ENCODE data around the gene TGFBR3. TPM values are rescaled to one million over a fixed set of nuclear protein-coding genes. Genes with fewer than 3 reads are reported as not detected.

Gene TGFBR3
- total RNA-seq = 10 to 100 TPM; 44.4 to 47.3 TPM
- polyA plus RNA-seq = 10 to 100 TPM; 34.5 to 40.2 TPM

- Mint-ChIP-seq H3K27ac (peak within 1 kb of the TSS; percentile 84 to 97 (median 94)), H3K4me3 (peak within 1 kb of the TSS; percentile 94 to 99 (median 97)), H3K9me3 (no peaks in the 10 kb centered on the region), H3K36me3 (peaks cover 0 to 14% of the 10 kb centered on the region in 2 donors), H3K27me3 (no peaks in the 10 kb centered on the region), H3K4me1 (peaks cover 30 to 52% (median 39%) of the 10 kb centered on the region in 4 donors)
- intact Hi-C loops (cut with micrococcal nuclease) = loop anchor here (1.0 kb wide), 1 partner anchor 330 kb away; no protein-coding TSS in a partner anchor
- ChIA-PET CTCF (ENCODE audit: partially characterized antibody) (interaction anchor here (0.7 to 4.6 kb wide), 18 partner anchors 12 to 604 kb away, joined by 3 to 73 read pairs (median 5); no protein-coding TSS in a partner anchor), POLR2A (ENCODE audit: partially characterized antibody) (interaction anchor here (0.6 to 5.5 kb wide), 17 partner anchors 10 to 864 kb away, joined by 3 to 49 read pairs (median 4); partner anchors contain the start of genes CDC7 and ZNF644)
- Histone ChIP-seq H3K36me3 (ENCODE audit: insufficient read depth, low read length) (no peaks in the 10 kb centered on the region), H3K27me3 (ENCODE audit: insufficient read depth, low read length) (no peaks in the 10 kb centered on the region), H3K9me3 (ENCODE audit: control insufficient read depth in 1 of 2, low read length in 2 of 2) (no peaks in the 10 kb centered on the region), H3K4me1 (ENCODE audit: insufficient read depth, low read length) (peaks cover 37% of the 10 kb centered on the region), H3K27ac (ENCODE audit: low read depth, low read length) (peak within 1 kb of the TSS; percentile 65), H3K4me3 (ENCODE audit: low read length in 2 of 2) (peak within 1 kb of the TSS; percentile 67 to 87)
- peak; percentile 78 to 81 (median 80) for DNase-seq
Observed at GRCh38 chr1:91885716-91886506, at the start of gene TGFBR3. Gene TGFBR3, minus strand, starts transcription at chr1:91886151. Its CDS starts 24,620 bp downstream, at chr1:91861531.

GRCh38 chr1:91929250-91929649 lies 43.3 kb upstream of the TGFBR3 start:
- no peak overlapping the region for H3K4me3 ChIP-seq (ENCODE audit: low read length in 2 of 2)
- POLR2A ChIA-PET (ENCODE audit: partially characterized antibody) = interaction anchor here (0.7 kb wide), 1 partner anchor 256 kb away, joined by 3 read pairs; no protein-coding TSS in a partner anchor
- Mint-ChIP-seq H3K27ac (peak overlapping the region in 2 of 7 donors; percentile 61 to 74), H3K36me3 (no peaks in the 10 kb centered on the region), H3K9me3 (peaks cover 0 to 3% (median 0%) of the 10 kb centered on the region in 8 donors), H3K4me3 (no peak overlapping the region), H3K4me1 (peaks cover under 1 to 2% (median 1%) of the 10 kb centered on the region in 4 donors), H3K27me3 (no peaks in the 10 kb centered on the region)
- no peak overlapping the region for H3K27ac ChIP-seq (ENCODE audit: low read depth, low read length)
- no peaks in the 10 kb centered on the region for H3K27me3 ChIP-seq (ENCODE audit: insufficient read depth, low read length)
- no peaks in the 10 kb centered on the region for H3K4me1 ChIP-seq (ENCODE audit: insufficient read depth, low read length)
- no peaks in the 10 kb centered on the region for H3K9me3 ChIP-seq (ENCODE audit: control insufficient read depth in 1 of 2, low read length in 2 of 2)
- CTCF ChIA-PET (ENCODE audit: partially characterized antibody) = interaction anchor here (0.9 to 9.3 kb wide), 13 partner anchors 8 to 763 kb away, joined by 3 to 190 read pairs (median 4); partner anchors contain the start of gene TGFBR3
- DNase-seq = no peak
- intact Hi-C loops (cut with micrococcal nuclease) = loop anchor here (5.0 kb wide), 1 partner anchor 693 kb away; no protein-coding TSS in a partner anchor
- H3K36me3 ChIP-seq (ENCODE audit: insufficient read depth, low read length) = no peaks in the 10 kb centered on the region

GRCh38 chr1:91928026-91928425 lies 42.1 kb upstream of the TGFBR3 start:
- CTCF ChIA-PET (ENCODE audit: partially characterized antibody) = interaction anchor here (0.7 to 9.3 kb wide), 18 partner anchors 9 to 762 kb away, joined by 3 to 190 read pairs (median 5); partner anchors contain the start of genes BRDT and TGFBR3
- intact Hi-C loops (cut with micrococcal nuclease) = loop anchor here (5.0 kb wide), 1 partner anchor 694 kb away; no protein-coding TSS in a partner anchor
- H3K9me3 Mint-ChIP-seq = peaks cover 0 to 3% (median 0%) of the 10 kb centered on the region in 8 donors
- DNase-seq = no peak
- no peaks in the 10 kb centered on the region for H3K36me3 ChIP-seq (ENCODE audit: insufficient read depth, low read length)
- POLR2A ChIA-PET (ENCODE audit: partially characterized antibody) = no interaction called here
- peak overlapping the region in 2 of 7 donors; percentile 83 to 88 for H3K27ac Mint-ChIP-seq
- peaks cover 0 to 7% (median 5%) of the 10 kb centered on the region in 4 donors for H3K4me1 Mint-ChIP-seq
- H3K4me3 Mint-ChIP-seq = no peak overlapping the region
- H3K4me3 ChIP-seq (ENCODE audit: low read length in 2 of 2) = no peak overlapping the region
- no peaks in the 10 kb centered on the region for H3K36me3 Mint-ChIP-seq
- no peaks in the 10 kb centered on the region for H3K27me3 ChIP-seq (ENCODE audit: insufficient read depth, low read length)
- H3K27ac ChIP-seq (ENCODE audit: low read depth, low read length) = no peak overlapping the region
- H3K4me1 ChIP-seq (ENCODE audit: insufficient read depth, low read length) = no peaks in the 10 kb centered on the region
- no peaks in the 10 kb centered on the region for H3K9me3 ChIP-seq (ENCODE audit: control insufficient read depth in 1 of 2, low read length in 2 of 2)
- H3K27me3 Mint-ChIP-seq = no peaks in the 10 kb centered on the region

GRCh38 chr1:91925644-91926435 lies 39.9 kb upstream of the TGFBR3 start:
- Mint-ChIP-seq H3K4me1 (peaks cover 0 to 7% (median 5%) of the 10 kb centered on the region in 4 donors), H3K27ac (peak overlapping the region in 2 of 7 donors; percentile 32 to 65)
- H3K4me1 ChIP-seq (ENCODE audit: insufficient read depth, low read length) = no peaks in the 10 kb centered on the region

GRCh38 chr1:91924146-91924545 lies 38.2 kb upstream of the TGFBR3 start:
- H3K27ac Mint-ChIP-seq = peak overlapping the region in 1 of 7 donors; percentile 42
- no peaks in the 10 kb centered on the region for H3K36me3 Mint-ChIP-seq
- POLR2A ChIA-PET (ENCODE audit: partially characterized antibody) = no interaction called here
- CTCF ChIA-PET (ENCODE audit: partially characterized antibody) = interaction anchor here (4.3 to 9.3 kb wide), 3 partner anchors 39 to 643 kb away, joined by 21 to 68 read pairs (median 28); partner anchors contain the start of gene TGFBR3
- Histone ChIP-seq H3K9me3 (ENCODE audit: control insufficient read depth in 1 of 2, low read length in 2 of 2) (no peaks in the 10 kb centered on the region), H3K27me3 (ENCODE audit: insufficient read depth, low read length) (no peaks in the 10 kb centered on the region), H3K27ac (ENCODE audit: low read depth, low read length) (no peak overlapping the region), H3K4me3 (ENCODE audit: low read length in 2 of 2) (no peak overlapping the region), H3K36me3 (ENCODE audit: insufficient read depth, low read length) (no peaks in the 10 kb centered on the region), H3K4me1 (ENCODE audit: insufficient read depth, low read length) (no peaks in the 10 kb centered on the region)
- H3K9me3 Mint-ChIP-seq = no peaks in the 10 kb centered on the region
- H3K4me3 Mint-ChIP-seq = no peak overlapping the region
- peaks cover 0 to 7% (median 5%) of the 10 kb centered on the region in 4 donors for H3K4me1 Mint-ChIP-seq
- intact Hi-C loops (cut with micrococcal nuclease) = no loop called here
- H3K27me3 Mint-ChIP-seq = peaks cover 0 to 2% of the 10 kb centered on the region in 2 donors
- DNase-seq = no peak

More at GRCh38 chr1:91925644-91926435, 39.9 kb upstream of the TGFBR3 start:
- DNase-seq = no peak
- Mint-ChIP-seq H3K9me3 (peaks cover 0 to 3% (median 0%) of the 10 kb centered on the region in 8 donors), H3K4me3 (no peak overlapping the region), H3K36me3 (no peaks in the 10 kb centered on the region), H3K27me3 (peaks cover 0 to 2% of the 10 kb centered on the region in 2 donors)
- ChIA-PET CTCF (ENCODE audit: partially characterized antibody) (interaction anchor here (0.9 to 9.3 kb wide), 15 partner anchors 10 to 760 kb away, joined by 3 to 190 read pairs (median 4); partner anchors contain the start of genes CDC7 and TGFBR3), POLR2A (ENCODE audit: partially characterized antibody) (interaction anchor here (0.9 kb wide), 1 partner anchor 10 kb away, joined by 3 read pairs; no protein-coding TSS in a partner anchor)
- H3K36me3 ChIP-seq (ENCODE audit: insufficient read depth, low read length) = no peaks in the 10 kb centered on the region
- no peaks in the 10 kb centered on the region for H3K27me3 ChIP-seq (ENCODE audit: insufficient read depth, low read length)
- no peak overlapping the region for H3K4me3 ChIP-seq (ENCODE audit: low read length in 2 of 2)
- H3K9me3 ChIP-seq (ENCODE audit: control insufficient read depth in 1 of 2, low read length in 2 of 2) = no peaks in the 10 kb centered on the region
- H3K27ac ChIP-seq (ENCODE audit: low read depth, low read length) = no peak overlapping the region
- intact Hi-C loops (cut with micrococcal nuclease) = loop anchor here (2.0 to 5.0 kb wide), 3 partner anchors 43 to 696 kb away; no protein-coding TSS in a partner anchor

GRCh38 chr1:91919962-91920361 lies 34.0 kb upstream of the TGFBR3 start:
- Histone ChIP-seq H3K36me3 (ENCODE audit: insufficient read depth, low read length) (no peaks in the 10 kb centered on the region), H3K27ac (ENCODE audit: low read depth, low read length) (no peak overlapping the region), H3K4me1 (ENCODE audit: insufficient read depth, low read length) (no peaks in the 10 kb centered on the region), H3K9me3 (ENCODE audit: control insufficient read depth in 1 of 2, low read length in 2 of 2) (no peaks in the 10 kb centered on the region), H3K4me3 (ENCODE audit: low read length in 2 of 2) (no peak overlapping the region), H3K27me3 (ENCODE audit: insufficient read depth, low read length) (no peaks in the 10 kb centered on the region)
- Mint-ChIP-seq H3K4me1 (peaks cover 0 to 7% (median 5%) of the 10 kb centered on the region in 4 donors), H3K36me3 (no peaks in the 10 kb centered on the region), H3K9me3 (no peaks in the 10 kb centered on the region), H3K27me3 (peaks cover 0 to 2% of the 10 kb centered on the region in 2 donors), H3K27ac (no peak overlapping the region), H3K4me3 (no peak overlapping the region)
- CTCF ChIA-PET (ENCODE audit: partially characterized antibody) = interaction anchor here (4.3 kb wide), 1 partner anchor 408 kb away, joined by 21 read pairs; no protein-coding TSS in a partner anchor
- intact Hi-C loops (cut with micrococcal nuclease) = no loop called here
- DNase-seq = no peak
- POLR2A ChIA-PET (ENCODE audit: partially characterized antibody) = no interaction called here
